HepG2 (cell line): Measurements from ENCODE around the gene FTL. TPM values are rescaled to one million over a fixed set of nuclear protein-coding genes. Genes with fewer than 3 reads are reported as not detected.

Experiments used
- AGO2 ChIP-seq: fragments of 200-400 bp; formaldehyde crosslinking; optimal IDR thresholded peaks from 2 replicates; pipeline ENCODE3; 2017; ENCODE audit warnings: mild to moderate bottlenecking, low read depth, low read length, moderate library complexity
- CHD2 ChIP-seq: IDR thresholded peaks from 2 replicates; pipeline ENCODE4 v1.6.1; 2011; ENCODE audit warnings: low read depth, low read length, improper control_type of control experiment
- KDM4B ChIP-seq: sonication (generic); formaldehyde crosslinking; IDR thresholded peaks from 2 replicates; pipeline ENCODE4 v1.4.0; 2020; ENCODE audit warnings: missing genetic modification reagents
- MTF2 ChIP-seq: sonication (generic); formaldehyde crosslinking; IDR thresholded peaks from 2 replicates; pipeline ENCODE4 v1.5.0; 2020; ENCODE audit warnings: missing genetic modification reagents, borderline replicate concordance
- NCOA1 ChIP-seq: sonication (generic); formaldehyde crosslinking; IDR thresholded peaks from 2 replicates; pipeline ENCODE4 v1.9.0; 2021; ENCODE audit warnings: missing genetic modification reagents
- PHB2 ChIP-seq: fragments of 450-650 bp; IDR thresholded peaks from 2 replicates; pipeline ENCODE4 v1.6.1; 2018; ENCODE audit not compliant: partially characterized antibody
- SMC3 ChIP-seq: IDR thresholded peaks from 2 replicates; pipeline ENCODE4 v1.6.1; 2011; ENCODE audit warnings: low read length, improper control_type of control experiment
- ZNF292 ChIP-seq: sonication (generic); formaldehyde crosslinking; IDR thresholded peaks from 2 replicates; pipeline ENCODE4 v1.8.1; 2022; ENCODE audit warnings: mild to moderate bottlenecking, low read depth, missing genetic modification reagents, borderline replicate concordance
- polyA plus RNA-seq, 8 experiments: library from polyadenylated mRNA; depleted of rRNA in 3 of 8; stranded (reverse) in 7 of 8; unstranded in 1 of 8; fragments of >200 nt; fragmentation: Illumina TruSeq in 4 of 8; extraction: Trizol in 4 of 8; gene quantifications; 2 replicates each; pipeline versions ENCODE4 v1.2.1 to v1.2.3, GENCODE V29; 2011 to 2016; ENCODE audit warnings: low read depth in 4 of 8, missing spikeins in 1 of 8, mixed read lengths in 1 of 8; ENCODE audit not compliant: insufficient read depth in 1 of 8
- total RNA-seq, 5 experiments: library from RNA; depleted of rRNA; stranded (reverse); fragments of >200 nt; fragmentation: Illumina TruSeq; extraction: Trizol; gene quantifications; 2 replicates each; pipeline ENCODE4 v1.2.3, GENCODE V29; 2016; ENCODE audit warnings: low read depth in 1 of 5
- TF ChIP-seq, protein P1 (sequence below): sonication (generic); formaldehyde crosslinking; IDR thresholded peaks from 2 replicates; pipeline ENCODE4 v1.8.1; 2022; ENCODE audit warnings: low read depth, mild to moderate bottlenecking, missing genetic modification reagents
- TF ChIP-seq, protein P2 (sequence below): sonication (generic); formaldehyde crosslinking; IDR thresholded peaks from 2 replicates; pipeline ENCODE4 v1.5.0; 2020; ENCODE audit warnings: mild to moderate bottlenecking, missing genetic modification reagents
- TF ChIP-seq, protein P3 (sequence below), 2 experiments: sonication (generic) in 1 of 2; formaldehyde crosslinking in 1 of 2; IDR thresholded peaks; 2 replicates each; pipeline versions ENCODE4 v1.4.0 to v1.6.1; 2018 to 2020; ENCODE audit warnings: missing genetic modification reagents in 2 of 2, borderline replicate concordance in 1 of 2, low read depth in 1 of 2, mild to moderate bottlenecking in 1 of 2, missing biosample characterization in 1 of 2
- TF ChIP-seq, protein P4 (sequence below): sonication (generic); formaldehyde crosslinking; IDR thresholded peaks from 2 replicates; pipeline ENCODE4 v1.4.0; 2020; ENCODE audit warnings: missing genetic modification reagents, borderline replicate concordance
- TF ChIP-seq, protein P5 (sequence below): sonication (generic); formaldehyde crosslinking; IDR thresholded peaks from 2 replicates; pipeline ENCODE4 v1.8.0; 2022; ENCODE audit warnings: low read depth, missing genetic modification reagents
- TF ChIP-seq, protein P6 (sequence below): sonication (generic); formaldehyde crosslinking; IDR thresholded peaks from 2 replicates; pipeline ENCODE4 v1.5.1; 2020; ENCODE audit warnings: missing genetic modification reagents, mild to moderate bottlenecking, borderline replicate concordance

The FTL gene
- total and polyA plus RNA-seq, 2 of the 13 experiments (the other 11 are each of a cell fraction or from before 2014, with no cell fraction given): 2,721 to 8,800 TPM

DNA sequence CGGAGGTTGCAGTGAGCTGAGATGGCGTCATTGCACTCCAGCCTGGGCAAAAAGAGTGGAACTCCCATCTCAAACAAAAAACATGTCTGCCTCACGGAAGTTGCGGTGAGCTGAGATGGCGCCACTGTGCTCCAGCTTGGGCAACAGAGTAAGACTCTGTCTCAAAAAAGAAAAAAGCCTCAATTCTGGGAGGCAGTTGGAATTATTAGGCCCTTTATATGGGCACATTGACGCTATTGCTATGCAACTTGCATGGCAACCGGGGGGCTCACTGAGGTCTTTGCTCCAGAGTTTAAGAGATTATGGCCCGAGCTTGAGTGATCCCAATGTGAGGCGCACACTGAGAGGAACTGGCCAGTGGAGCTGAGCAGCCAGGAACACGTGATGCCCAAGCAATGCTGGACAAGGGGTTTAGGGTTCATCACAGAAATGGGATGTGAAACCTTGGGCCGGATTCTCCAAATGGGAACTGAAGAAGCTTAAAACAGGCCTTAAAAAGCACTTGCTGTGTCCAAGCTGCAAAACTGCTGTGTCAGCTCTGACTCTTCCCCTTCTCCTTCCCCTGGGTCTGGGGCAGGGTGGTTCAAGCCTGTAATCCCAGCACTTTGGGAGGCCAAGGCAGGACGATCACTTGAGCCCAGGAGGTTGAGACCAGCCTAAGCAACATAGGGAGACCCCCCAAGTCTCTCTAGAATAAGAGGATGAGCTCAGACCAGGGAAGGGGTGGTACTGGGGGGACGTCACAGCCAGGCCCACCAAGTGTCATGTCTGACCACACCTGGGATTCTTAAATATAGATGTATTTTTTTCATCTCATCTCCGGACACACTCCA lies 2.5 kb downstream of the FTL start (continued):
- TF ChIP-seq, protein P1, sequence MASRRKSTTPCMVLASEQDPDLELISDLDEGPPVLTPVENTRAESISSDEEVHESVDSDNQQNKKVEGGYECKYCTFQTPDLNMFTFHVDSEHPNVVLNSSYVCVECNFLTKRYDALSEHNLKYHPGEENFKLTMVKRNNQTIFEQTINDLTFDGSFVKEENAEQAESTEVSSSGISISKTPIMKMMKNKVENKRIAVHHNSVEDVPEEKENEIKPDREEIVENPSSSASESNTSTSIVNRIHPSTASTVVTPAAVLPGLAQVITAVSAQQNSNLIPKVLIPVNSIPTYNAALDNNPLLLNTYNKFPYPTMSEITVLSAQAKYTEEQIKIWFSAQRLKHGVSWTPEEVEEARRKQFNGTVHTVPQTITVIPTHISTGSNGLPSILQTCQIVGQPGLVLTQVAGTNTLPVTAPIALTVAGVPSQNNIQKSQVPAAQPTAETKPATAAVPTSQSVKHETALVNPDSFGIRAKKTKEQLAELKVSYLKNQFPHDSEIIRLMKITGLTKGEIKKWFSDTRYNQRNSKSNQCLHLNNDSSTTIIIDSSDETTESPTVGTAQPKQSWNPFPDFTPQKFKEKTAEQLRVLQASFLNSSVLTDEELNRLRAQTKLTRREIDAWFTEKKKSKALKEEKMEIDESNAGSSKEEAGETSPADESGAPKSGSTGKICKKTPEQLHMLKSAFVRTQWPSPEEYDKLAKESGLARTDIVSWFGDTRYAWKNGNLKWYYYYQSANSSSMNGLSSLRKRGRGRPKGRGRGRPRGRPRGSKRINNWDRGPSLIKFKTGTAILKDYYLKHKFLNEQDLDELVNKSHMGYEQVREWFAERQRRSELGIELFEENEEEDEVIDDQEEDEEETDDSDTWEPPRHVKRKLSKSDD: peak; percentile 54
- TF ChIP-seq ZNF292 (CRISPR knock-in tag) (no peak), SMC3 (no peak), NCOA1 (CRISPR knock-in tag) (no peak), AGO2 (peak; percentile 93), MTF2 (CRISPR knock-in tag) (no peak), PHB2 (no peak), KDM4B (CRISPR knock-in tag) (no peak), CHD2 (no peak)
- TF ChIP-seq, protein P2, sequence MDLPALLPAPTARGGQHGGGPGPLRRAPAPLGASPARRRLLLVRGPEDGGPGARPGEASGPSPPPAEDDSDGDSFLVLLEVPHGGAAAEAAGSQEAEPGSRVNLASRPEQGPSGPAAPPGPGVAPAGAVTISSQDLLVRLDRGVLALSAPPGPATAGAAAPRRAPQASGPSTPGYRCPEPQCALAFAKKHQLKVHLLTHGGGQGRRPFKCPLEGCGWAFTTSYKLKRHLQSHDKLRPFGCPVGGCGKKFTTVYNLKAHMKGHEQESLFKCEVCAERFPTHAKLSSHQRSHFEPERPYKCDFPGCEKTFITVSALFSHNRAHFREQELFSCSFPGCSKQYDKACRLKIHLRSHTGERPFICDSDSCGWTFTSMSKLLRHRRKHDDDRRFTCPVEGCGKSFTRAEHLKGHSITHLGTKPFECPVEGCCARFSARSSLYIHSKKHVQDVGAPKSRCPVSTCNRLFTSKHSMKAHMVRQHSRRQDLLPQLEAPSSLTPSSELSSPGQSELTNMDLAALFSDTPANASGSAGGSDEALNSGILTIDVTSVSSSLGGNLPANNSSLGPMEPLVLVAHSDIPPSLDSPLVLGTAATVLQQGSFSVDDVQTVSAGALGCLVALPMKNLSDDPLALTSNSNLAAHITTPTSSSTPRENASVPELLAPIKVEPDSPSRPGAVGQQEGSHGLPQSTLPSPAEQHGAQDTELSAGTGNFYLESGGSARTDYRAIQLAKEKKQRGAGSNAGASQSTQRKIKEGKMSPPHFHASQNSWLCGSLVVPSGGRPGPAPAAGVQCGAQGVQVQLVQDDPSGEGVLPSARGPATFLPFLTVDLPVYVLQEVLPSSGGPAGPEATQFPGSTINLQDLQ (CRISPR knock-in tag): 0 out of 2 replicates have a peak, but pooled peaks have one; percentile 17
- TF ChIP-seq, protein P3, sequence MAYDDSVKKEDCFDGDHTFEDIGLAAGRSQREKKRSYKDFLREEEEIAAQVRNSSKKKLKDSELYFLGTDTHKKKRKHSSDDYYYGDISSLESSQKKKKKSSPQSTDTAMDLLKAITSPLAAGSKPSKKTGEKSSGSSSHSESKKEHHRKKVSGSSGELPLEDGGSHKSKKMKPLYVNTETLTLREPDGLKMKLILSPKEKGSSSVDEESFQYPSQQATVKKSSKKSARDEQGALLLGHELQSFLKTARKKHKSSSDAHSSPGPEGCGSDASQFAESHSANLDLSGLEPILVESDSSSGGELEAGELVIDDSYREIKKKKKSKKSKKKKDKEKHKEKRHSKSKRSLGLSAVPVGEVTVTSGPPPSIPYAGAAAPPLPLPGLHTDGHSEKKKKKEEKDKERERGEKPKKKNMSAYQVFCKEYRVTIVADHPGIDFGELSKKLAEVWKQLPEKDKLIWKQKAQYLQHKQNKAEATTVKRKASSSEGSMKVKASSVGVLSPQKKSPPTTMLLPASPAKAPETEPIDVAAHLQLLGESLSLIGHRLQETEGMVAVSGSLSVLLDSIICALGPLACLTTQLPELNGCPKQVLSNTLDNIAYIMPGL (CRISPR knock-in tag; IDR thresholded peaks at IDR 0.05; ENCODE audit: borderline replicate concordance in 1 of 2, low read depth in 1 of 2): peak in 1 of 2 experiments; percentile 20; a peak in 1 of 4 replicates
- TF ChIP-seq, protein P4, sequence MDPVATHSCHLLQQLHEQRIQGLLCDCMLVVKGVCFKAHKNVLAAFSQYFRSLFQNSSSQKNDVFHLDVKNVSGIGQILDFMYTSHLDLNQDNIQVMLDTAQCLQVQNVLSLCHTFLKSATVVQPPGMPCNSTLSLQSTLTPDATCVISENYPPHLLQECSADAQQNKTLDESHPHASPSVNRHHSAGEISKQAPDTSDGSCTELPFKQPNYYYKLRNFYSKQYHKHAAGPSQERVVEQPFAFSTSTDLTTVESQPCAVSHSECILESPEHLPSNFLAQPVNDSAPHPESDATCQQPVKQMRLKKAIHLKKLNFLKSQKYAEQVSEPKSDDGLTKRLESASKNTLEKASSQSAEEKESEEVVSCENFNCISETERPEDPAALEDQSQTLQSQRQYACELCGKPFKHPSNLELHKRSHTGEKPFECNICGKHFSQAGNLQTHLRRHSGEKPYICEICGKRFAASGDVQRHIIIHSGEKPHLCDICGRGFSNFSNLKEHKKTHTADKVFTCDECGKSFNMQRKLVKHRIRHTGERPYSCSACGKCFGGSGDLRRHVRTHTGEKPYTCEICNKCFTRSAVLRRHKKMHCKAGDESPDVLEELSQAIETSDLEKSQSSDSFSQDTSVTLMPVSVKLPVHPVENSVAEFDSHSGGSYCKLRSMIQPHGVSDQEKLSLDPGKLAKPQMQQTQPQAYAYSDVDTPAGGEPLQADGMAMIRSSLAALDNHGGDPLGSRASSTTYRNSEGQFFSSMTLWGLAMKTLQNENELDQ (CRISPR knock-in tag): no peak
- TF ChIP-seq, protein P5, sequence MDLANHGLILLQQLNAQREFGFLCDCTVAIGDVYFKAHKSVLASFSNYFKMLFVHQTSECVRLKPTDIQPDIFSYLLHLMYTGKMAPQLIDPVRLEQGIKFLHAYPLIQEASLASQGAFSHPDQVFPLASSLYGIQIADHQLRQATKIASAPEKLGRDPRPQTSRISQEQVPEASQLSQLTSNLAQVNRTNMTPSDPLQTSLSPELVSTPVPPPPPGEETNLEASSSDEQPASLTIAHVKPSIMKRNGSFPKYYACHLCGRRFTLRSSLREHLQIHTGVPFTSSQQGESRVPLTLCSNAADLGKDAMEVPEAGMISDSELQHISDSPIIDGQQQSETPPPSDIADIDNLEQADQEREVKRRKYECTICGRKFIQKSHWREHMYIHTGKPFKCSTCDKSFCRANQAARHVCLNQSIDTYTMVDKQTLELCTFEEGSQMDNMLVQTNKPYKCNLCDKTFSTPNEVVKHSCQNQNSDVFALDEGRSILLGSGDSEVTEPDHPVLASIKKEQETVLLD (CRISPR knock-in tag): peak; percentile 50; the same call in 1 of the 2 replicates
- TF ChIP-seq, protein P6, sequence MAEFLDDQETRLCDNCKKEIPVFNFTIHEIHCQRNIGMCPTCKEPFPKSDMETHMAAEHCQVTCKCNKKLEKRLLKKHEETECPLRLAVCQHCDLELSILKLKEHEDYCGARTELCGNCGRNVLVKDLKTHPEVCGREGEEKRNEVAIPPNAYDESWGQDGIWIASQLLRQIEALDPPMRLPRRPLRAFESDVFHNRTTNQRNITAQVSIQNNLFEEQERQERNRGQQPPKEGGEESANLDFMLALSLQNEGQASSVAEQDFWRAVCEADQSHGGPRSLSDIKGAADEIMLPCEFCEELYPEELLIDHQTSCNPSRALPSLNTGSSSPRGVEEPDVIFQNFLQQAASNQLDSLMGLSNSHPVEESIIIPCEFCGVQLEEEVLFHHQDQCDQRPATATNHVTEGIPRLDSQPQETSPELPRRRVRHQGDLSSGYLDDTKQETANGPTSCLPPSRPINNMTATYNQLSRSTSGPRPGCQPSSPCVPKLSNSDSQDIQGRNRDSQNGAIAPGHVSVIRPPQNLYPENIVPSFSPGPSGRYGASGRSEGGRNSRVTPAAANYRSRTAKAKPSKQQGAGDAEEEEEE (CRISPR knock-in tag): no peak
